Measurements from ENCODE around the gene UCN3. TPM values are rescaled to one million over a fixed set of nuclear protein-coding genes. Genes with fewer than 3 reads are reported as not detected.
"Not testable (repeated sequence)": the region's sequence is repeated elsewhere in the genome, so short reads cannot be mapped to it uniquely, and the experiment has no call there.

Gene UCN3
- polyA plus RNA-seq, 3 donors, result not detected

- H3K27ac Mint-ChIP-seq, result peak overlapping the region in 1 of 7 donors; percentile 86
- intact Hi-C loops (cut with micrococcal nuclease), result no loop called here
Measured at GRCh38 chr10:5373891-5374611, 9.3 kb downstream of the UCN3 start.

DNA sequence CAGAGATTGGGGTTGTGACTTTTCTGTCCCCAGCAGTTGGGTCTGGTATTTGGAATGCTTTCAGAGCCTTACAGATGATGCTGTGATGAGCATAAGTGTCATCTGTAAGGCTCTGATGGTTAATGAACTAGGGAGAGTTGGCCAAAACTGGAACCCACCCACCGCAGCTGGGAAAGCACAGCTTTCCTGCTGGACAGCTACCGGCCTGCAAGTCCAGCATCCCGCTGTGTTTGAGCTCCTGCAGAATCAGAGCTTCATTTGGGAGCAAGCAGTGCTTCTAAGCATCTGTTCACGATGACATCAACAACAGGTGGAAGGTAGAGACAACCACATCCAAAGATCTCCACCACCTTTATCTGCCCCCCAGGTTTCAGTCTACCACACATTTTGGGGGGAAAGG, 11.7 kb downstream of the UCN3 start:
- Histone ChIP-seq H4K20me1 (ENCODE audit: insufficient read depth, low read length) (no peaks in the 10 kb centered on the region), H3K9ac (ENCODE audit: insufficient read depth, low read length, poor library complexity, severe bottlenecking) (no peak overlapping the region), H3K27me3 (ENCODE audit: control insufficient read depth in 2 of 2, insufficient read depth in 2 of 2, low read length in 2 of 2) (no peaks in the 10 kb centered on the region), H3K36me3 (replicated peaks in 1 of 2; ENCODE audit: control insufficient read depth in 1 of 2, insufficient read depth in 2 of 2, low read length in 2 of 2) (no peaks in the 10 kb centered on the region), H3K4me3 (replicated peaks in 1 of 3; ENCODE audit: low read depth in 2 of 3, low read length in 3 of 3) (no peak overlapping the region), H3K27ac (ENCODE audit: low read depth in 1 of 2, low read length in 2 of 2) (no peak overlapping the region), H3K4me2 (replicated peaks; ENCODE audit: extremely low read depth, low read length, poor library complexity, severe bottlenecking) (no peak overlapping the region), H3K79me2 (ENCODE audit: insufficient read depth, low read length) (no peaks in the 10 kb centered on the region), H3K4me1 (ENCODE audit: control insufficient read depth in 1 of 2, insufficient read depth in 2 of 2, low read length in 2 of 2) (no peaks in the 10 kb centered on the region), H3K9me3 (replicated peaks in 1 of 2; ENCODE audit: control insufficient read depth in 1 of 2, insufficient read depth in 1 of 2, low read length in 2 of 2) (no peaks in the 10 kb centered on the region), H2AFZ (ENCODE audit: insufficient read depth, low read depth, low read length, poor library complexity, severe bottlenecking) (no peak overlapping the region)
- intact Hi-C loops (cut with micrococcal nuclease), result no loop called here
- Mint-ChIP-seq H3K36me3 (no peaks in the 10 kb centered on the region), H3K4me1 (no peaks in the 10 kb centered on the region), H3K4me3 (no peak overlapping the region), H3K9me3 (peaks cover 0 to 24% (median 6%) of the 10 kb centered on the region in 7 donors), H3K27ac (no peak overlapping the region), H3K27me3 (ENCODE audit: low read depth in 3 of 3) (peaks cover 2 to 3% (median 2%) of the 10 kb centered on the region in 3 donors)
- no peak for DNase-seq
- WGBS (ENCODE audit: insufficient coverage), result 87% methylated on average over 3 of the region's 4 CpGs
- no peak for TF ChIP-seq CTCF (IDR thresholded peaks at IDR 0.05)

More at GRCh38 chr10:5373891-5374611, 9.3 kb downstream of the UCN3 start:
- no peak for TF ChIP-seq CTCF (IDR thresholded peaks at IDR 0.05)
- no peak overlapping the region for H3K4me3 ChIP-seq (replicated peaks in 1 of 3; ENCODE audit: low read depth in 2 of 3, low read length in 3 of 3)
- no peak overlapping the region for H3K4me2 ChIP-seq (replicated peaks; ENCODE audit: extremely low read depth, low read length, poor library complexity, severe bottlenecking)
- H4K20me1 ChIP-seq (ENCODE audit: insufficient read depth, low read length), result no peaks in the 10 kb centered on the region
- H3K27ac ChIP-seq (ENCODE audit: low read depth in 1 of 2, low read length in 2 of 2), result no peak overlapping the region
- Mint-ChIP-seq H3K4me1 (no peaks in the 10 kb centered on the region), H3K36me3 (no peaks in the 10 kb centered on the region), H3K4me3 (no peak overlapping the region), H3K9me3 (peaks cover 2 to 22% (median 7%) of the 10 kb centered on the region in 7 donors), H3K27me3 (ENCODE audit: low read depth in 3 of 3) (peaks cover 2 to 3% (median 2%) of the 10 kb centered on the region in 3 donors)
- H3K9ac ChIP-seq (ENCODE audit: insufficient read depth, low read length, poor library complexity, severe bottlenecking), result no peak overlapping the region
- H3K27me3 ChIP-seq (ENCODE audit: control insufficient read depth in 2 of 2, insufficient read depth in 2 of 2, low read length in 2 of 2), result no peaks in the 10 kb centered on the region
- WGBS (ENCODE audit: insufficient coverage), result 93% methylated on average over 7 of the region's 22 CpGs
- no peaks in the 10 kb centered on the region for H3K9me3 ChIP-seq (replicated peaks in 1 of 2; ENCODE audit: control insufficient read depth in 1 of 2, insufficient read depth in 1 of 2, low read length in 2 of 2)
- DNase-seq, result no peak
- H3K36me3 ChIP-seq (replicated peaks in 1 of 2; ENCODE audit: control insufficient read depth in 1 of 2, insufficient read depth in 2 of 2, low read length in 2 of 2), result no peaks in the 10 kb centered on the region
- H2AFZ ChIP-seq (ENCODE audit: insufficient read depth, low read depth, low read length, poor library complexity, severe bottlenecking), result no peak overlapping the region
- no peaks in the 10 kb centered on the region for H3K4me1 ChIP-seq (ENCODE audit: control insufficient read depth in 1 of 2, insufficient read depth in 2 of 2, low read length in 2 of 2)
- no peaks in the 10 kb centered on the region for H3K79me2 ChIP-seq (ENCODE audit: insufficient read depth, low read length)

GRCh38 chr10:5379202-5379601, 14.4 kb downstream of the UCN3 start:
- DNase-seq; intact Hi-C loops (cut with micrococcal nuclease); H3K4me2 ChIP-seq (replicated peaks; ENCODE audit: extremely low read depth, low read length, poor library complexity, severe bottlenecking); H4K20me1 ChIP-seq (ENCODE audit: insufficient read depth, low read length); H3K27me3 ChIP-seq (ENCODE audit: control insufficient read depth in 2 of 2, insufficient read depth in 2 of 2, low read length in 2 of 2); H3K4me3 ChIP-seq (replicated peaks in 1 of 3; ENCODE audit: low read depth in 2 of 3, low read length in 3 of 3); H3K4me1 Mint-ChIP-seq; H3K4me1 ChIP-seq (ENCODE audit: control insufficient read depth in 1 of 2, insufficient read depth in 2 of 2, low read length in 2 of 2); H3K36me3 Mint-ChIP-seq; H3K27ac ChIP-seq (ENCODE audit: low read depth in 1 of 2, low read length in 2 of 2); H3K9me3 ChIP-seq (replicated peaks in 1 of 2; ENCODE audit: control insufficient read depth in 1 of 2, insufficient read depth in 1 of 2, low read length in 2 of 2); H3K36me3 ChIP-seq (replicated peaks in 1 of 2; ENCODE audit: control insufficient read depth in 1 of 2, insufficient read depth in 2 of 2, low read length in 2 of 2); H3K79me2 ChIP-seq (ENCODE audit: insufficient read depth, low read length); H3K4me3 Mint-ChIP-seq; H3K9ac ChIP-seq (ENCODE audit: insufficient read depth, low read length, poor library complexity, severe bottlenecking); H2AFZ ChIP-seq (ENCODE audit: insufficient read depth, low read depth, low read length, poor library complexity, severe bottlenecking); H3K27me3 Mint-ChIP-seq (ENCODE audit: low read depth in 3 of 3): not testable (repeated sequence)
- no CpG with 5 or more reads among the region's 5 CpGs for WGBS (ENCODE audit: insufficient coverage)
- Mint-ChIP-seq H3K9me3 (peaks cover 0 to 14% (median 2%) of the 10 kb centered on the region in 7 donors), H3K27ac (peak overlapping the region in 1 of 7 donors; percentile 27)
